Ascending aorta (tissue), 2 donors: ENCODE measurements around the gene MS4A7. TPM values are rescaled to one million over a fixed set of nuclear protein-coding genes. Genes with fewer than 3 reads are reported as not detected.
A peak's percentile ranks its signal among the peaks of the same experiment; 100 is the strongest.

Experiments
- DNase-seq, 2 donors: peaks; one replicate each; pipeline ENCODE4 v3.0.0-alpha.2; 2019; ENCODE audit warnings: low spot score in 2 of 2
- H3K27ac ChIP-seq, 2 donors: fragments of 200-600 bp; sonication (generic); one replicate each; pipeline ENCODE4 v1.5.1; 2016 to 2017; ENCODE audit warnings: mild to moderate bottlenecking in 1 of 2
- H3K27me3 ChIP-seq: fragments of 200-600 bp; sonication (generic); one replicate; pipeline ENCODE4 v1.5.1; 2017
- H3K36me3 ChIP-seq, 2 donors: fragments of 200-600 bp; sonication (generic); one replicate each; pipeline ENCODE4 v1.5.1; 2016
- H3K4me1 ChIP-seq, 2 donors: fragments of 200-600 bp; sonication (generic); one replicate each; pipeline ENCODE4 v1.5.1; 2016 to 2017; ENCODE audit warnings: mild to moderate bottlenecking in 1 of 2
- H3K4me3 ChIP-seq, 2 donors: fragments of 200-600 bp; sonication (generic); one replicate each; pipeline ENCODE4 v1.5.1; 2016 to 2017; ENCODE audit warnings: mild to moderate bottlenecking in 1 of 2
- H3K9me3 ChIP-seq, 2 donors: fragments of 200-600 bp; sonication (generic); one replicate each; pipeline ENCODE4 v1.5.1; 2016
- CTCF ChIP-seq, 3 experiments: fragments of 200-600 bp in 2 of 3; fragments of 450-650 bp in 1 of 3; sonication (generic) in 2 of 3; IDR thresholded peaks; one replicate each; pipeline ENCODE4 v1.5.1; 2016 to 2019; ENCODE audit warnings: antibody characterized with exemption in 3 of 3, mild to moderate bottlenecking in 1 of 3, moderate library complexity in 1 of 3
- intact Hi-C: fragments of 100-400 bp; cut with DNase I; formaldehyde crosslinking; loops from one replicate; pipeline ENCODE4 v1.15.1; 2023
- total RNA-seq: library from RNA; depleted of rRNA; stranded (reverse); fragments of >200 nt; gene quantifications from one replicate; pipeline ENCODE4 v1.1.0, GENCODE V29; 2016

Gene MS4A7
- total RNA-seq, 1 donor from 2014 or later = 114 TPM

DNA sequence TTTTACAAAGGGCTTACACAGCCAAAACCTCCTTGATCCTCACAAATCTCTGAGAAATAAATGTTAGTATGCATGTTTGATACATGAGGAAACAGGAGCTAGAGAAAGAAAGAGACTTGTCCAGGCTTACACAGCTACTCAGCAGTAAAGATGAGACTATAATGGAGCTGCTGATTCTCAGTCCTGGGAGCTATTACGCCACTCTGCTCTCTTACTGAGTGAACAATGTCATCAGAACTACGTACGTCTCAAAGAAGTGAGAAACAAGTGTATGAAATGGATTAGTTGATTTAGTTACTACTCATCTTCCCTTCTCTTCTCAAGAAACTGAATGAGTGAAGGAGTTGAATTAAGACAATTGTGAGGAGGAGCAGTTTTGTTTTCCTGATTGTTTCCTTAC is 39.0 kb upstream of the MS4A7 start:
- Histone ChIP-seq H3K9me3 (no peaks in the 10 kb centered on the region), H3K4me1 (no peaks in the 10 kb centered on the region), H3K27ac (no peak overlapping the region), H3K4me3 (no peak overlapping the region), H3K27me3 (no peaks in the 10 kb centered on the region), H3K36me3 (no peaks in the 10 kb centered on the region)
- intact Hi-C loops = no loop called here
- DNase-seq = no peak
- no peak for TF ChIP-seq CTCF (IDR thresholded peaks at IDR 0.05)

- Histone ChIP-seq H3K36me3 (no peaks in the 10 kb centered on the region), H3K4me3 (no peak overlapping the region), H3K9me3 (no peaks in the 10 kb centered on the region), H3K4me1 (no peaks in the 10 kb centered on the region), H3K27ac (no peak overlapping the region), H3K27me3 (no peaks in the 10 kb centered on the region)
- no peak for DNase-seq
- intact Hi-C loops = no loop called here
- peak in 1 of 3 experiments; percentile 25 for TF ChIP-seq CTCF (IDR thresholded peaks at IDR 0.05)
Measured at GRCh38 chr11:60343094-60343704, 35.1 kb upstream of the MS4A7 start.

DNA sequence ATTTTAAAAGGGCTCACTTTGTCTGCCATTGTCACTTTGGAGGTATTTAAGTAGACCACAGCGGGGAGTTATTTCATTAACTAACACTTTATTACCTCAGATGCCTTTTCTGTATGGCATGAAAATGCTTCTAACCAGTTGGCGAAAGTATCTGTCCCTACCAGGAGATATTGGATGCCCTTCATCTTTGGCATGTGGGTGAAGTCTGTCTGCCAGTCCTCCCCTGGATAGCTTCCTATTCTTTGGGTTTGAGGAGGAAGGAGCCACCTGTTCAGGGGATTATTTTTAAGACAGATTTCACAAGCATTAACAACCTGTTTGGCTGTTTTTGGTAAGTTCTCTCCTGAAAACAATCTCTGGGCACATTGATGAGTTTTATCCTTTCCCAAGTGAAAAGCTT is 34.2 kb upstream of the MS4A7 start:
- no peak overlapping the region for H3K27ac ChIP-seq
- intact Hi-C loops = no loop called here
- H3K4me1 ChIP-seq = no peaks in the 10 kb centered on the region
- H3K9me3 ChIP-seq = no peaks in the 10 kb centered on the region
- no peaks in the 10 kb centered on the region for H3K36me3 ChIP-seq
- no peak overlapping the region for H3K4me3 ChIP-seq
- DNase-seq = no peak
- TF ChIP-seq CTCF (IDR thresholded peaks at IDR 0.05) = no peak
- no peaks in the 10 kb centered on the region for H3K27me3 ChIP-seq

- Histone ChIP-seq H3K27ac (no peak overlapping the region), H3K36me3 (no peaks in the 10 kb centered on the region), H3K4me3 (no peak overlapping the region), H3K4me1 (no peaks in the 10 kb centered on the region), H3K9me3 (no peaks in the 10 kb centered on the region), H3K27me3 (no peaks in the 10 kb centered on the region)
- intact Hi-C loops = no loop called here
- TF ChIP-seq CTCF (IDR thresholded peaks at IDR 0.05) = no peak
- no peak for DNase-seq
Measured at GRCh38 chr11:60345489-60345888, 32.8 kb upstream of the MS4A7 start.

- no peaks in the 10 kb centered on the region for H3K36me3 ChIP-seq
- no peak for DNase-seq
- intact Hi-C loops = no loop called here
- H3K27ac ChIP-seq = no peak overlapping the region
- H3K4me1 ChIP-seq = no peaks in the 10 kb centered on the region
- H3K9me3 ChIP-seq = no peaks in the 10 kb centered on the region
- no peaks in the 10 kb centered on the region for H3K27me3 ChIP-seq
- no peak overlapping the region for H3K4me3 ChIP-seq
- TF ChIP-seq CTCF (IDR thresholded peaks at IDR 0.05) = no peak
Measured at GRCh38 chr11:60347084-60347797, 31.1 kb upstream of the MS4A7 start.
